ENCODE measurements around the gene IL10RA.
A peak's percentile ranks its signal among the peaks of the same experiment; 100 is the strongest.
"Not testable (repeated sequence)": the region's sequence is repeated elsewhere in the genome, so short reads cannot be mapped to it uniquely, and the experiment has no call there.

IL10RA gene

GRCh38 chr11:117985953-117986887 lies at the start of gene IL10RA:
TSS of gene IL10RA (plus strand) at chr11:117986394. CDS start at chr11:117986468, 74 bp downstream.
- peak; percentile 81 for DNase-seq

GRCh38 chr11:117936973-117937372 lies 49.2 kb upstream of the IL10RA start:
- DNase-seq: no peak

- no peak for DNase-seq
Observed at GRCh38 chr11:117940736-117941135, 45.5 kb upstream of the IL10RA start.

- DNase-seq: no peak
Observed at GRCh38 chr11:117941163-117941707, 45.0 kb upstream of the IL10RA start.

GRCh38 chr11:117941976-117942654 lies 44.1 kb upstream of the IL10RA start:
- DNase-seq: no peak

- no peak for DNase-seq
Observed at GRCh38 chr11:117944554-117944953, 41.6 kb upstream of the IL10RA start.

- no peak for DNase-seq
Observed at GRCh38 chr11:117945047-117945810, 41.0 kb upstream of the IL10RA start.

- no peak for DNase-seq
Observed at GRCh38 chr11:117946156-117946841, 39.9 kb upstream of the IL10RA start.

GRCh38 chr11:117946842-117947526 lies 39.2 kb upstream of the IL10RA start:
- DNase-seq: peak; percentile 78

- not testable (repeated sequence) for DNase-seq
Observed at GRCh38 chr11:117947751-117948150, 38.4 kb upstream of the IL10RA start.

GRCh38 chr11:117948466-117948865 lies 37.7 kb upstream of the IL10RA start:
- DNase-seq: not testable (repeated sequence)

GRCh38 chr11:117949062-117949461 lies 37.1 kb upstream of the IL10RA start:
- no peak for DNase-seq

- DNase-seq: peak; percentile 89
Observed at GRCh38 chr11:117950301-117950700, 35.9 kb upstream of the IL10RA start.

GRCh38 chr11:117950993-117951961 lies 34.9 kb upstream of the IL10RA start:
- DNase-seq: peak; percentile 62

- peak; percentile 76 for DNase-seq
Observed at GRCh38 chr11:117953024-117953671, 33.0 kb upstream of the IL10RA start.

- no peak for DNase-seq
Observed at GRCh38 chr11:117958949-117959348, 27.2 kb upstream of the IL10RA start.

- DNase-seq: no peak
Observed at GRCh38 chr11:117959438-117960149, 26.6 kb upstream of the IL10RA start.

GRCh38 chr11:117960406-117960805 lies 25.8 kb upstream of the IL10RA start:
- no peak for DNase-seq

GRCh38 chr11:117961896-117962295 lies 24.3 kb upstream of the IL10RA start:
- no peak for DNase-seq

Data from CD4-positive, alpha-beta T cell treated with Interleukin-4 for 4 hours (primary cell).